ENCODE data around the gene SLC7A6.

Gene SLC7A6

DNA sequence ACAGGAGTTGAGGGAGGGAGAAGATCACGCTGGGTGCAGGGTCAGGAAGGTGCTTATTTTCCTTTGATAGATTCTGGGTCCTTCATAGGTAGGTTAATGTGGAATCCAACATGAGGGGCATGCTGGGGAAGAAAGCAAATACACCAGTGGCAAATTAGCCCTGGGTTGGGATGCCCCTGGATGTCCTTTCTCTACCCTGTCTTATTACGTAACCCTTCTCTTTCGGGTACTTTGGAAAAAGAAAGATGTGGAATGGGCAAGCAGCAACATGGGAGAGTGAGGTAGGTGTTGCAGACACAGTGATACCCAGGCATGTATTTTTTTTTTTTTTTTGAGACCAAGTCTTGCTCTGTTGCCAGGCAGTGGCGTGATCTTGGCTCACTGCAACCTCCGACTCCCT is 9.1 kb downstream of the SLC7A6 start:
- TF ChIP-seq ZFP3 (CRISPR knock-in tag; IDR thresholded peaks at IDR 0.05) (no peak), ZC3H10 (CRISPR knock-in tag; IDR thresholded peaks at IDR 0.05) (no peak), TOX (CRISPR knock-in tag; IDR thresholded peaks at IDR 0.05; ENCODE audit: borderline replicate concordance) (no peak), ZNF565 (CRISPR knock-in tag; conservative IDR thresholded peaks at IDR 0.05; ENCODE audit: low read depth) (no peak), ZNF8 (CRISPR knock-in tag; IDR thresholded peaks at IDR 0.05) (no peak), PPARA (CRISPR knock-in tag; IDR thresholded peaks at IDR 0.05; ENCODE audit: borderline replicate concordance) (no peak), ISL1 (CRISPR knock-in tag; IDR thresholded peaks at IDR 0.05) (no peak), ESRRG (CRISPR knock-in tag; IDR thresholded peaks at IDR 0.05) (no peak), BACH2 (CRISPR knock-in tag; IDR thresholded peaks at IDR 0.05; ENCODE audit: borderline replicate concordance) (no peak)
- TF ChIP-seq, protein P1, sequence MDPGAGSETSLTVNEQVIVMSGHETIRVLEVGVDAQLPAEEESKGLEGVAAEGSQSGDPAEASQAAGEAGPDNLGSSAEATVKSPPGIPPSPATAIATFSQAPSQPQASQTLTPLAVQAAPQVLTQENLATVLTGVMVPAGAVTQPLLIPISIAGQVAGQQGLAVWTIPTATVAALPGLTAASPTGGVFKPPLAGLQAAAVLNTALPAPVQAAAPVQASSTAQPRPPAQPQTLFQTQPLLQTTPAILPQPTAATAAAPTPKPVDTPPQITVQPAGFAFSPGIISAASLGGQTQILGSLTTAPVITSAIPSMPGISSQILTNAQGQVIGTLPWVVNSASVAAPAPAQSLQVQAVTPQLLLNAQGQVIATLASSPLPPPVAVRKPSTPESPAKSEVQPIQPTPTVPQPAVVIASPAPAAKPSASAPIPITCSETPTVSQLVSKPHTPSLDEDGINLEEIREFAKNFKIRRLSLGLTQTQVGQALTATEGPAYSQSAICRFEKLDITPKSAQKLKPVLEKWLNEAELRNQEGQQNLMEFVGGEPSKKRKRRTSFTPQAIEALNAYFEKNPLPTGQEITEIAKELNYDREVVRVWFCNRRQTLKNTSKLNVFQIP (CRISPR knock-in tag; IDR thresholded peaks at IDR 0.05; ENCODE audit: borderline replicate concordance, low read depth): no peak
- TF ChIP-seq, protein P2, sequence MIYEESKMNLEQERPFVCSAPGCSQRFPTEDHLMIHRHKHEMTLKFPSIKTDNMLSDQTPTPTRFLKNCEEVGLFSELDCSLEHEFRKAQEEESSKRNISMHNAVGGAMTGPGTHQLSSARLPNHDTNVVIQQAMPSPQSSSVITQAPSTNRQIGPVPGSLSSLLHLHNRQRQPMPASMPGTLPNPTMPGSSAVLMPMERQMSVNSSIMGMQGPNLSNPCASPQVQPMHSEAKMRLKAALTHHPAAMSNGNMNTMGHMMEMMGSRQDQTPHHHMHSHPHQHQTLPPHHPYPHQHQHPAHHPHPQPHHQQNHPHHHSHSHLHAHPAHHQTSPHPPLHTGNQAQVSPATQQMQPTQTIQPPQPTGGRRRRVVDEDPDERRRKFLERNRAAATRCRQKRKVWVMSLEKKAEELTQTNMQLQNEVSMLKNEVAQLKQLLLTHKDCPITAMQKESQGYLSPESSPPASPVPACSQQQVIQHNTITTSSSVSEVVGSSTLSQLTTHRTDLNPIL (CRISPR knock-in tag; IDR thresholded peaks at IDR 0.05; ENCODE audit: low read depth): no peak
- ATAC-seq: no peak

DNA sequence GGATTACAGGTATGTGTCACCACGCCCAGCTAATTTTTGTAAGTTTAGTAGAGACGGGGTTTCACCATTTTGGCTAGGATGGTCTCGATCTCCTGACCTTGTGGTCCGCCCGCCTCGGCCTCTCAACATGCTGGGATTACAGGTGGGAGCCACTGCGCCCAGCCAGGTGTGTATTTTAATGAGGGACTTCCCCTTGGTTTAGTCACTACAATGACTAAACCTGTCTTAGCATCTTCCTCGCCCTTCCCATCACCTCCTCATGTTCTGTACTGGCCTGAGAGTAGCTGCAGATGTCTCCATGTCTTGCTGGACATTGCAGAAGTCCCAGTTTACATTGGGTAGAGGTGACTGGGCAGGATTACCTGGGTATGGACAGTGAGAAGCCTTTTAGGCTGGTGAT is 9.6 kb downstream of the SLC7A6 start:
- no peak for ATAC-seq
- TF ChIP-seq PPARA (CRISPR knock-in tag; IDR thresholded peaks at IDR 0.05; ENCODE audit: borderline replicate concordance) (no peak), ZNF565 (CRISPR knock-in tag; conservative IDR thresholded peaks at IDR 0.05; ENCODE audit: low read depth) (no peak), BACH2 (CRISPR knock-in tag; IDR thresholded peaks at IDR 0.05; ENCODE audit: borderline replicate concordance) (no peak), GLIS3 (CRISPR knock-in tag; IDR thresholded peaks at IDR 0.05) (no peak), ZFP30 (CRISPR knock-in tag; IDR thresholded peaks at IDR 0.05) (no peak), ISL1 (CRISPR knock-in tag; IDR thresholded peaks at IDR 0.05) (no peak), ZFP3 (CRISPR knock-in tag; IDR thresholded peaks at IDR 0.05) (no peak), ZC3H10 (CRISPR knock-in tag; IDR thresholded peaks at IDR 0.05) (no peak), ZNF70 (CRISPR knock-in tag; IDR thresholded peaks at IDR 0.05) (no peak), ZNF8 (CRISPR knock-in tag; IDR thresholded peaks at IDR 0.05) (no peak), SNAI2 (CRISPR knock-in tag; IDR thresholded peaks at IDR 0.05) (no peak), ARNTL (CRISPR knock-in tag; IDR thresholded peaks at IDR 0.05; ENCODE audit: borderline replicate concordance, low read depth) (no peak), OSR1 (CRISPR knock-in tag; IDR thresholded peaks at IDR 0.05) (no peak), TCF4 (CRISPR knock-in tag; IDR thresholded peaks at IDR 0.05; ENCODE audit: borderline replicate concordance) (no peak), CSDC2 (CRISPR knock-in tag; IDR thresholded peaks at IDR 0.05) (no peak)
- TF ChIP-seq, protein P3, sequence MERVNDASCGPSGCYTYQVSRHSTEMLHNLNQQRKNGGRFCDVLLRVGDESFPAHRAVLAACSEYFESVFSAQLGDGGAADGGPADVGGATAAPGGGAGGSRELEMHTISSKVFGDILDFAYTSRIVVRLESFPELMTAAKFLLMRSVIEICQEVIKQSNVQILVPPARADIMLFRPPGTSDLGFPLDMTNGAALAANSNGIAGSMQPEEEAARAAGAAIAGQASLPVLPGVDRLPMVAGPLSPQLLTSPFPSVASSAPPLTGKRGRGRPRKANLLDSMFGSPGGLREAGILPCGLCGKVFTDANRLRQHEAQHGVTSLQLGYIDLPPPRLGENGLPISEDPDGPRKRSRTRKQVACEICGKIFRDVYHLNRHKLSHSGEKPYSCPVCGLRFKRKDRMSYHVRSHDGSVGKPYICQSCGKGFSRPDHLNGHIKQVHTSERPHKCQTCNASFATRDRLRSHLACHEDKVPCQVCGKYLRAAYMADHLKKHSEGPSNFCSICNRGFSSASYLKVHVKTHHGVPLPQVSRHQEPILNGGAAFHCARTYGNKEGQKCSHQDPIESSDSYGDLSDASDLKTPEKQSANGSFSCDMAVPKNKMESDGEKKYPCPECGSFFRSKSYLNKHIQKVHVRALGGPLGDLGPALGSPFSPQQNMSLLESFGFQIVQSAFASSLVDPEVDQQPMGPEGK (CRISPR knock-in tag; IDR thresholded peaks at IDR 0.05; ENCODE audit: borderline replicate concordance): no peak
- TF ChIP-seq, protein P2 (CRISPR knock-in tag; IDR thresholded peaks at IDR 0.05; ENCODE audit: low read depth): no peak
- TF ChIP-seq, protein P4, sequence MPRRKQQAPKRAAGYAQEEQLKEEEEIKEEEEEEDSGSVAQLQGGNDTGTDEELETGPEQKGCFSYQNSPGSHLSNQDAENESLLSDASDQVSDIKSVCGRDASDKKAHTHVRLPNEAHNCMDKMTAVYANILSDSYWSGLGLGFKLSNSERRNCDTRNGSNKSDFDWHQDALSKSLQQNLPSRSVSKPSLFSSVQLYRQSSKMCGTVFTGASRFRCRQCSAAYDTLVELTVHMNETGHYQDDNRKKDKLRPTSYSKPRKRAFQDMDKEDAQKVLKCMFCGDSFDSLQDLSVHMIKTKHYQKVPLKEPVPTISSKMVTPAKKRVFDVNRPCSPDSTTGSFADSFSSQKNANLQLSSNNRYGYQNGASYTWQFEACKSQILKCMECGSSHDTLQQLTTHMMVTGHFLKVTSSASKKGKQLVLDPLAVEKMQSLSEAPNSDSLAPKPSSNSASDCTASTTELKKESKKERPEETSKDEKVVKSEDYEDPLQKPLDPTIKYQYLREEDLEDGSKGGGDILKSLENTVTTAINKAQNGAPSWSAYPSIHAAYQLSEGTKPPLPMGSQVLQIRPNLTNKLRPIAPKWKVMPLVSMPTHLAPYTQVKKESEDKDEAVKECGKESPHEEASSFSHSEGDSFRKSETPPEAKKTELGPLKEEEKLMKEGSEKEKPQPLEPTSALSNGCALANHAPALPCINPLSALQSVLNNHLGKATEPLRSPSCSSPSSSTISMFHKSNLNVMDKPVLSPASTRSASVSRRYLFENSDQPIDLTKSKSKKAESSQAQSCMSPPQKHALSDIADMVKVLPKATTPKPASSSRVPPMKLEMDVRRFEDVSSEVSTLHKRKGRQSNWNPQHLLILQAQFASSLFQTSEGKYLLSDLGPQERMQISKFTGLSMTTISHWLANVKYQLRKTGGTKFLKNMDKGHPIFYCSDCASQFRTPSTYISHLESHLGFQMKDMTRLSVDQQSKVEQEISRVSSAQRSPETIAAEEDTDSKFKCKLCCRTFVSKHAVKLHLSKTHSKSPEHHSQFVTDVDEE (CRISPR knock-in tag; IDR thresholded peaks at IDR 0.05): no peak
- TF ChIP-seq, protein P1 (CRISPR knock-in tag; IDR thresholded peaks at IDR 0.05; ENCODE audit: borderline replicate concordance, low read depth): no peak

All from SK-N-SH treated with all-trans-retinoic acid at 6 μM for 48 hours (cell line).